Epidermal melanocyte (primary cell): ENCODE results near the gene MADD.

ENCODE experiments used
- DNase-seq: peaks from one replicate; pipeline ENCODE4 v3.0.0; 2011; ENCODE audit warnings: low spot score; ENCODE audit not compliant: insufficient read length

The MADD gene

DNA sequence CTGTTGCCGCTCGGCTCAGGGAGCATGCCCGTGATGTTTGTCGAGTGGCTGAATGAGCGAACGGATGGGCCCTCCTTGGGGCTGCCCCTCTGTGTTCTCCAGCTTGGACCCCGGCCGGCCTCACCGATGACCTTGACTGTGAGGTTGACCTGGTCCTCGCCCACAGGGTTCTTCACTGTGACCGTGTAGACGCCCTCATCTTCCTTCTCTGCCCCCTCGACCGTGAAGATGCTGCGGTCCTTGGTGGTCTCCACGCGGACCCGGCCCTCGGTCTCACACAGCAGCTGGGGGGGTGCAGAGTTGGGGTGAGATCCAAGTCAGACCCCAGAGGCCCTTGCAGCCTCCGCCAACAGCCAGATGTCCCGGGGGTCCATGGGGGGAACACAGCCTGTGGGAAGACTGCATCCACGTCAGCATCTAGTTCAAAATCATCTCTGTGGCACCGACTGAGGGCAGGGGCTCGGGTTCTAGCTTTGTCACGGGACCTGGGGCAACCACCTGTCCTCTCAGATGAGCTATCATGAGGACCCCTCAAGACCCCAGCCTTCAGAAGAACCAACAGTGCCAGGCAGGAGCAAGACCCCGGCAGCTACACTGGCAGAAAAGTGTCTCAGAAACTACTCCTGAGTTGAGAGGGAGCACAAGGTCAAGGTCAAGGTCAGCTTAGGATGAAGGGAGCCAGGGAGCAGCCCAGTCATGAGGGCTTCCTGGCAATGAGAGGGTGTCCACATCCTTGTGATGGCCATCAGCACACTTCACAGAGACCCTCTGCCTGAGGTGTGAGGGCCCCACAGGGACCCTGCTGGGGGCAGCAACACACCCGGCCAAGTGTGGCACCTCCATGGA is 68.7 kb downstream of the MADD start:
- DNase-seq, result no peak

GRCh38 chr11:47340010-47340409 is 70.1 kb downstream of the MADD start:
- DNase-seq, result no peak

GRCh38 chr11:47340980-47341775 is 71.2 kb downstream of the MADD start:
- DNase-seq, result no peak

- no peak for DNase-seq
Measured at GRCh38 chr11:47342036-47342803, 72.3 kb downstream of the MADD start.

GRCh38 chr11:47342854-47343253 is 72.9 kb downstream of the MADD start:
- no peak for DNase-seq

DNA sequence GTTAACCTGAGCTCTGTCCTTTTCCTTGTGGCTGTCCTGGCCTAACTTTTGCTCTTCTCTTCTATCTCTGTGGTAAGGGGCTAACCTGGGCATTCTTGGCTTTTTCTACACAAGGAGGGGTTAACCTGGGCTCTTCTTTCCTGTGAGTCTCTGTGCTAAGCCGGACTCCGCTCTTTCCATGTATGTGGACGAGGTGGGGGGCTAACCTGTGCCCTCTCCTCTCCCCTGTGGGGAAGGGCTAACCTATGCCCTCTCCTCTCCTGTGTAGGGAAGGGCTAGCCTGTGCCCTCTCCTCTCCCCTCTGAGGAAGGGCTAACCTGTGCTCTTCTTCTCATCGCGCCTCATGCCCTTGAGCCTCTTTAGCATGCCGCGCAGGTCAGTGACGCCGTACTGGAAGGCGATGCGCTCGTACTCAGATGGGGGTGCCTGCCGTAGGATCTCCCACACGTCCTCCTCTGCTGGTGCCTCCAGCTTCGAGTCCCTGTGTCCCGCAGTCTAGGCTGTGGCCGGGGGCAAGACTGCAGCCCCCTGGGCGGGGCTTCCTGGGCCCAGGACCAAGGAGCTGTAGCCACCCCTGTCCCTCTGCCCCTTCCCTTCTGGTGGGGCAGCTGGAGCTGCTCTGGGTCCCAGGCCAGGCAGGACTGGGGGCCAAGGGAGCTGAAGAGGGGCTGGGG is 76.1 kb downstream of the MADD start:
- DNase-seq, result no peak

DNA sequence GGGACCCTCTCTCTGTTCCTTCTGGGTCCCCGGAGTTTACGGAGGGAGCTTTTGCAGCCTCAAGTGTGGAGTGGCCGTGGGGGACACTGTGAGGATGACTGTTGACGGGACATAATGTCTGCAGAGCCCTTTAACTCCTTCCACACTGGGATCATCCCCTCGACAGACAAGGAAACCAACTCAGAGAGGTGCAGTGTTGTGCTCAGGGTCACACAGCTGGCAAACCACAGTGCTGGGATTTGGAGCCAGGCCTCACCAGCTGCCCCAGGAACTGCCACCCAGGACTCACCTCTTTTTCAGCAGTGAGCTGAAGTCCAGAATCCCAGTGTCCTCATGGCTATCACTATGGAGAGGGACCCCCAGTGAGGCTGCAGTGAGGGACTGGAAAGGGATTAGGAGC is 77.2 kb downstream of the MADD start:
- no peak for DNase-seq

DNA sequence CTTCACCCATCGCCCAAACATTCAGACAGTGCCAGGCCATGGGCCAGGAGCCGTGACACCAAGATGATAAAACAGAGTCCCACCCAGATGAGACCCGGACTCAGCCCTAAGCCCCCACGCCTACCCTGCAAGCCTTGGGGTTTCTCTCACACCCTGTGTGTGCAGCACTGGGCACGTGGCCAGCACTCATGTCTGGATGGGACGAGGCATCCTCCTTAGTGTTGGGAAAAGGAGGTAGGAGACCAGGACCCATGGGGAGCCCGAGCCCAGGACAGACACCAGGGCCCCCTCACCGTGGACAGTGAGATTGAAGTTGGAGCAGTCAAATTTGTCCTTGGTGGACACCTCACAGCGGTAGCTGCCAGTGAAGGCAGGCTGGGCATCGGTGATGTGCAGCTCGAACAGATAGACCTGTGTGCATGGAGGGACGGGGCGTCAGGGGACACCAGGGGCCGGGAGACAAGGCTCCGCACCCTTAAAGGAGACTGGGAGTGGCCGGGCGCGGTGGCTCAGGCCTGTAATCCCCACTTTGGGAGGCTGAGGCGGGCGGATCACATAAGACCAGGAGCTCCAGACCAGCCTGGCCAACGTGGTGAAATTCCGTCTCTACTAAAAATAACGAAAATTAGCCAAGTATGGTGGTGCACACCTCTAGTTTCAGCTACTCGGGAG is 78.3 kb downstream of the MADD start:
- no peak for DNase-seq

DNA sequence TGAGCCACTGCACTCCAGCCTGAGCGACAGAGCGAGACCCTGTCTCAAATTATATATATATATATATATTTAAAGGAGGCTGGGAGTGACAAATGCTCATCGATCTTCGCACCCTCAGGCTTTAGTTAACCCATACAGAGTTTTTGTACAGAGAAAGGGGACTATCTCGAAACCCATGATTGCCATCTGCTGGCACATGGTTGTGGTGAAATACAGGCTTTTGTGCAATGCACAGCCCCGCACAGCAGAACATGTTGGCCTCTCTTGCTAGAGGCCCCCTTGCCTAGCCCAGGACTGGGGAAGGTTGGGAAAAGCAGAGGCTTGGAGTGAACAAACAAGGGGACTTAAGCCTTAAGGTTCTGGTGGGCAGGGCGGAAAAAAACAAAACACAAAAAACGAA is 78.9 kb downstream of the MADD start:
- DNase-seq, result no peak

- DNase-seq, result no peak
Measured at GRCh38 chr11:47349521-47350095, 79.7 kb downstream of the MADD start.

DNA sequence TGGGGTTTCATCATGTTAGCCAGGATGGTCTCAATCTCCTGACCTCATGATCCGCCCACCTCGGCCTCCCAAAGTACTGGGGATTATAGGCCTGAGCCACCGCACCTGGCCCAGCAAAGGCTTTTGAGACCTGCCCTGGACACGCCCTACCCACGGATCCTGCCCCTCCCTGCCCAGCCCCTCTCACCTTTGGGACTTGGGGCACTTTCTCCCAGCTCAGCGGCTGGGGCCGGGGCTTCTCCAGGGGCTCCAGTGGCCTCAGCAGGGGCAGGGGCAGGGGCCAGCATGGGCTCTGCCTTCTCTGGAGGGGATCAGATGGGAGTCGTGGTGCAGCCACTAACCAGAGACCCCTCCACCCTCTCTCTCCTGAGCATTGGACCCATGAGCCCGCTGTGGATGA is 80.4 kb downstream of the MADD start:
- no peak for DNase-seq

- DNase-seq, result no peak
Measured at GRCh38 chr11:47351156-47352126, 81.5 kb downstream of the MADD start.

DNA sequence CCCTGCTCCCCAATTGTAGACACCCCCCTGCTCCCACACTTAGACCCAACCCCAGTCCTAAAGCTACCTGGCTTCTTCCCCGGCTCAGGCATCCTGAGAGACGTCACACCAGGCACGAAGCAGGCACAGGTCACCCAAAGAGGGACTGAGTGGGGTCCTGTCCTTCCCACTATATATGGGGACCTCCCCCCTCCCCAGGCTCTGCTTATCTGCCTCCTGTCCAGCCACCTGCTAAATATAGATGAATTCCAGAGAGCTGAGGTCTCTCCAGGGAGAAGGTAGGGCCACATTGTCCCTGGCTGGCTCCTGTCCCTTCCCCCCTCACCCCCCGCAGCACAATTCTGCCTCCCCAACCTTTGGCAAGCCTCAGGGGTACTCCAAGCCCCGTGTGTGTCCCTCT is 82.6 kb downstream of the MADD start, which contains the start of gene MYBPC3:
MYBPC3 (minus strand) TSS at position 147 of the 400 bp plus-strand sequence; CDS start at position 92, 55 bp downstream.
- no peak for DNase-seq

- DNase-seq, result no peak
Measured at GRCh38 chr11:47353978-47354774, 84.2 kb downstream of the MADD start.

DNA sequence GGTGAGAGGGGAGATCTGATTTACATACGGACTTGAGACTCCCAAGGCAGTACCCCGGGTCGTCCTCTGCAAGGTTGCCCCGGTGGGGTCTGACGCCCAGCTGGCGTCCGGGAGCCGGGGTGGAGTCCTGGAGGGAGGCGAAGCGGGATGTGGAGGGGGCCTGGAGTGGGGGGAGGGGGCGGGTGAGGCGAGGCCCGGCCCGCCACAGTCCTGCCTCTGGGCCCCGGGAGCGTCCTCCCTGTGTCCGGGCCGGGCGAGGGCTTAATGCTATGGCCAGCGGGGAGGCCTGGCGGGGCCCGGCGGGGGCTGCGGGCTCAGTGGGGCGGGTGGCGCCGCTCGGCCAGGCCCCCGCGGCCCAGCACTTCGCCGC is 85.0 kb downstream of the MADD start:
- peak; percentile 51 for DNase-seq

DNA sequence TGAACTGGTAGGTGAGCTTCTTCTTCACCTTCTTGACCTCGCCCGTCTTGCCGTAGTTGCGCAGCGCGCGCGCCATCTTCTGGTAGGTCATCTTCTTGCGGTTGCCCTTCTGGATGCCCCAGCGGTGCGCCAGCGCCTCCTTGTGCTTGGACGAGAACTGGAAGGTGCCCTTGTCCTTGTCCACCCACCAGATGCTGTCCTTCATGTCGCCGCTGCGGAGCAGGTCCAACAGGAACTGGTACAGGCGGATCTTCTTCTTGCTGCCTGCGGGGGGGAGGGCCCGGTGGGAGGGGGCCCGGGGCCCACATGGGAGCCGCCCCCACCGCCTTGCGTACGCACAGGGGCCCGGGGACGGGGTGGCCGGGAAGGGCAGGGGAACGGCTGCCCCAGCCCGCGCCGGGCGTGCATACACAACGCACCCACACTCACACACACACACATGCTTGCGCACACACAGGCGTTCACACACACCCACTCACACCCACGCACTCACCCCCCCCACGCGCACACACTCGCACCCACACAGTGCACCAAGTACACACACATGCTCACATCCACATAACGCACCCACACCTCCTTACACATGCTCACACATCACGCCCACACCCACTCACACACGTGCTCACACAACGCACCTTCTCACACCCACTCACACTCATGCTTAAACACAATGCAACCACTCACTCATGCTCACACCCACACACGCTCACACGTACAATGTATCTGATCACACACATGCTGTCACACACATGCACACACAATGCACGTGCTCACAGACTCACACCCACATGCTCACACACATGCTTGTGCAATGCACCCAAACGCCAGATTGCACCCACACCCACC is 85.6 kb downstream of the MADD start:
- DNase-seq, result peak; percentile 92
